Astrocyte (in vitro differentiated cells and primary cell): Measurements from ENCODE around the gene SPRED2. TPM values are rescaled to one million over a fixed set of nuclear protein-coding genes. Genes with fewer than 3 reads are reported as not detected.

ENCODE experiments used
- DNase-seq: peaks from one replicate; pipeline ENCODE4 v3.0.0-alpha.2; 2010; ENCODE audit warnings: low read depth
- FAIRE-seq: peaks from 2 replicates; lab custom pipeline; 2011; peaks lifted over from hg19 to GRCh38; lab: Jason Lieb, UNC
- H2AFZ ChIP-seq: 2 replicates; pipeline ENCODE4 v1.6.0; 2012; ENCODE audit warnings: low read depth, low read length, inconsistent platforms
- H3K27ac ChIP-seq: 2 replicates; pipeline ENCODE4 v1.5.1; 2011; ENCODE audit warnings: low read depth, low read length, inconsistent platforms
- H3K27me3 ChIP-seq: 2 replicates; pipeline ENCODE4 v1.6.0; 2011; ENCODE audit warnings: low read length, inconsistent platforms; ENCODE audit not compliant: insufficient read depth
- H3K36me3 ChIP-seq: 2 replicates; pipeline ENCODE4 v1.5.1; 2011; ENCODE audit warnings: low read length, inconsistent platforms; ENCODE audit not compliant: insufficient read depth
- H3K4me1 ChIP-seq: 2 replicates; pipeline ENCODE4 v1.5.1; 2011; ENCODE audit warnings: low read length, inconsistent platforms; ENCODE audit not compliant: insufficient read depth
- H3K4me2 ChIP-seq: 2 replicates; pipeline ENCODE4 v1.6.0; 2012; ENCODE audit warnings: low read length, inconsistent platforms
- H3K4me3 ChIP-seq: 2 replicates; pipeline ENCODE4 v1.5.1; 2011; ENCODE audit warnings: low read depth, mild to moderate bottlenecking, low read length, inconsistent platforms; ENCODE audit not compliant: insufficient read depth
- H3K79me2 ChIP-seq: 2 replicates; pipeline ENCODE4 v1.6.0; 2012; ENCODE audit warnings: mild to moderate bottlenecking, low read length, inconsistent platforms; ENCODE audit not compliant: insufficient read depth
- H3K9ac ChIP-seq: 2 replicates; pipeline ENCODE4 v1.6.0; 2012; ENCODE audit warnings: mild to moderate bottlenecking, low read length, inconsistent platforms
- H3K9me3 ChIP-seq: 2 replicates; pipeline ENCODE4 v1.5.1; 2012; ENCODE audit warnings: low read depth, mild to moderate bottlenecking, low read length, inconsistent platforms; ENCODE audit not compliant: insufficient read depth
- H4K20me1 ChIP-seq: 2 replicates; pipeline ENCODE4 v1.6.0; 2012; ENCODE audit warnings: low read length, inconsistent platforms; ENCODE audit not compliant: insufficient read depth
- H3K27ac Mint-ChIP-seq: one replicate; pipeline ENCODE4 v1.8.0; 2021; ENCODE audit warnings: mild to moderate bottlenecking, mixed read lengths; ENCODE audit not compliant: unreplicated experiment
- H3K27me3 Mint-ChIP-seq: one replicate; pipeline ENCODE4 v1.8.0; 2021; ENCODE audit warnings: low read depth, mixed read lengths; ENCODE audit not compliant: unreplicated experiment
- H3K36me3 Mint-ChIP-seq: one replicate; pipeline ENCODE4 v1.8.0; 2021; ENCODE audit warnings: low read depth, mixed read lengths; ENCODE audit not compliant: unreplicated experiment
- H3K4me1 Mint-ChIP-seq: one replicate; pipeline ENCODE4 v1.8.0; 2021; ENCODE audit warnings: low read depth, mixed read lengths; ENCODE audit not compliant: unreplicated experiment
- H3K4me3 Mint-ChIP-seq: one replicate; pipeline ENCODE4 v1.8.0; 2021; ENCODE audit warnings: mild to moderate bottlenecking, moderate library complexity, mixed read lengths; ENCODE audit not compliant: unreplicated experiment
- H3K9me3 Mint-ChIP-seq: one replicate; pipeline ENCODE4 v1.8.0; 2021; ENCODE audit warnings: mild to moderate bottlenecking, mixed read lengths; ENCODE audit not compliant: unreplicated experiment
- EZH2 ChIP-seq: IDR thresholded peaks from 2 replicates; pipeline ENCODE4 v1.6.1; 2012; ENCODE audit warnings: mild to moderate bottlenecking, low read length, inconsistent platforms; ENCODE audit not compliant: insufficient read depth
- total RNA-seq: library from RNA; stranded (reverse); gene quantifications from 2 replicates; pipeline ENCODE4 v1.2.1, GENCODE V29; 2021
- TF ChIP-seq, protein P1 (sequence below): IDR thresholded peaks from 2 replicates; pipeline ENCODE4 v1.5.1; 2011; ENCODE audit warnings: low read depth, mild to moderate bottlenecking, inconsistent platforms, low read length, moderate library complexity; ENCODE audit not compliant: insufficient read depth

The SPRED2 gene
- total RNA-seq, 1 donor from 2014 or later, result 47.3 TPM

DNA sequence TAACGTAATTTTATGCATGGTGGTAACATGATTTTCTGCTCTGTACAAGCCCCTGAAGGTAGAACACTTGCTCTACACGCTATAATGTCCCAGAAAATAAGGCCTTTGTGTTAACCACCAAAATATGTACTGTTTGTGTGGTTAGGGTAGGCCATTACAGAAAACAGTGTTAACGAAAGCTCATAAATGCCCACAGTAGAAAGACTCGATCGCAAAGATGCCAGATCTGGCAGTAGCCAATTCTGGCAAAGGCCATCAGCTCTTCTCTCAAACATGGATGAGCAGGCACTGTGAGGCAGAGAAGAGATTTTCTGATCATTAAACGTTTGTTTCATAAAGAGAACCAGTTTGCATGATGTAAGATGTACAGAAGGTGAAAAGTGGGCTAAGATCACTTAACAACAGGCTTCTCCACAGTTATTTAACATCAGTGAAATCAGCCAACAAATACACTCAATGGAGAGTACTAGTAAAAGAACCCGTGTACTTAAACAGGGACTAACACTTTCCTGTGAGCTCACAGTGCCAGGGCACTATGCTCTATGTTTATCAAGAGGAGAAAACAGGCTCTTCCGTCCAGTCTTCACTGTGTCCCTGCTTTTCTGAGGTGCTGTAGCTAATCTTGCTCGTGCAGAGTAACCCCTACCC is 80.3 kb downstream of the SPRED2 start:
- no peaks in the 10 kb centered on the region for H3K27me3 ChIP-seq
- DNase-seq (no peak), FAIRE-seq (no peak)
- no peak overlapping the region for H2AFZ ChIP-seq
- H3K4me1 ChIP-seq, result peaks cover 34% of the 10 kb centered on the region
- no peak overlapping the region for H3K4me2 ChIP-seq
- H3K79me2 ChIP-seq, result peaks cover 96% of the 10 kb centered on the region
- H3K9me3 ChIP-seq, result no peaks in the 10 kb centered on the region
- peak overlapping the region; percentile 11 for H3K27ac Mint-ChIP-seq
- no peaks in the 10 kb centered on the region for H3K36me3 ChIP-seq
- TF ChIP-seq EZH2, result no peak
- TF ChIP-seq, protein P1, sequence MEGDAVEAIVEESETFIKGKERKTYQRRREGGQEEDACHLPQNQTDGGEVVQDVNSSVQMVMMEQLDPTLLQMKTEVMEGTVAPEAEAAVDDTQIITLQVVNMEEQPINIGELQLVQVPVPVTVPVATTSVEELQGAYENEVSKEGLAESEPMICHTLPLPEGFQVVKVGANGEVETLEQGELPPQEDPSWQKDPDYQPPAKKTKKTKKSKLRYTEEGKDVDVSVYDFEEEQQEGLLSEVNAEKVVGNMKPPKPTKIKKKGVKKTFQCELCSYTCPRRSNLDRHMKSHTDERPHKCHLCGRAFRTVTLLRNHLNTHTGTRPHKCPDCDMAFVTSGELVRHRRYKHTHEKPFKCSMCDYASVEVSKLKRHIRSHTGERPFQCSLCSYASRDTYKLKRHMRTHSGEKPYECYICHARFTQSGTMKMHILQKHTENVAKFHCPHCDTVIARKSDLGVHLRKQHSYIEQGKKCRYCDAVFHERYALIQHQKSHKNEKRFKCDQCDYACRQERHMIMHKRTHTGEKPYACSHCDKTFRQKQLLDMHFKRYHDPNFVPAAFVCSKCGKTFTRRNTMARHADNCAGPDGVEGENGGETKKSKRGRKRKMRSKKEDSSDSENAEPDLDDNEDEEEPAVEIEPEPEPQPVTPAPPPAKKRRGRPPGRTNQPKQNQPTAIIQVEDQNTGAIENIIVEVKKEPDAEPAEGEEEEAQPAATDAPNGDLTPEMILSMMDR, result no peak
- H3K4me3 Mint-ChIP-seq, result no peak overlapping the region
- peaks cover 71% of the 10 kb centered on the region for H3K4me1 Mint-ChIP-seq
- H3K27ac ChIP-seq, result no peak overlapping the region
- H3K36me3 Mint-ChIP-seq, result peaks cover 8% of the 10 kb centered on the region
- no peak overlapping the region for H3K4me3 ChIP-seq
- no peak overlapping the region for H3K9ac ChIP-seq
- H3K27me3 Mint-ChIP-seq, result no peaks in the 10 kb centered on the region
- H3K9me3 Mint-ChIP-seq, result no peaks in the 10 kb centered on the region
- H4K20me1 ChIP-seq, result peaks cover 67% of the 10 kb centered on the region

DNA sequence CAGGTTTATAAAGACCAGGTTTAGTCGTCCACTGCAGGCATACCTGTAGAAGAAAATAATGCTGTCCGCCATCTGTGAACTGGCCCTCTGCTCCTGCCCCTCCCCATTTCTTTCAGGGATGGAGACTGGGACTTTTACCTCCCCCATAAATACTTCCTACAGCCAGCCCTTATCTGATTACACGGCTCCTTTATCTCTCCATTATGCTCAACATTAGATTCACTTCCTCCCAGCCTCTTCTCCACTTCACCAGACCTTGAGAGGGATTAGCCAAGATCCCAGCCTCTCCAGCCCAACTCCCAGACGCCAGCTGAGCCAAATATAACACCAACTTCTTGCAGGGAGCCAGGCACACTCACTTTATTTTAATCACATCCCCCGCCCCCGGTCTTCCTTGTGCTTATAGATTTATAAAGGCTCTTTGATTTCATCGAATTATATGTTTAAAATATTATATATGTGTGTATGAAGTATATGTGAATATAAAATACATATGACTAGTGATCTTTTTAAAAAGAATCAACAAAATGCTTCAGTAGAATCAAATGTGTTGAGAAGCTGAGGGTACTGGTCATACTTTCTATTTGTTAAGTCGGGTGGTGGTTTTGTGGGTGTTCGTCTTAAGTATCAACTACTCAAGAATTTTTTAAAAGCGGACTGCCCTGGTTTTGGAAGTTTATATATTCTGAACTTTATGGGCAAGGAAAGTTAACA is 81.0 kb downstream of the SPRED2 start:
- no peak overlapping the region for H3K27ac Mint-ChIP-seq
- H3K27me3 ChIP-seq, result no peaks in the 10 kb centered on the region

More for the DNA sequence above, 81.0 kb downstream of the SPRED2 start:
- Histone ChIP-seq H2AFZ (no peak overlapping the region), H3K36me3 (no peaks in the 10 kb centered on the region), H3K4me1 (peaks cover 32% of the 10 kb centered on the region), H4K20me1 (peaks cover 70% of the 10 kb centered on the region), H3K9ac (no peak overlapping the region), H3K9me3 (no peaks in the 10 kb centered on the region), H3K4me3 (no peak overlapping the region), H3K4me2 (peak overlapping the region; percentile 58), H3K27ac (peak overlapping the region; percentile 32), H3K79me2 (peaks cover 96% of the 10 kb centered on the region)
- peaks cover 67% of the 10 kb centered on the region for H3K4me1 Mint-ChIP-seq
- peak; percentile 80 for DNase-seq
- no peak for FAIRE-seq
- H3K4me3 Mint-ChIP-seq, result peak overlapping the region; percentile 20
- TF ChIP-seq, protein P1, result no peak
- no peak for TF ChIP-seq EZH2
- H3K27me3 Mint-ChIP-seq, result no peaks in the 10 kb centered on the region
- peaks cover 8% of the 10 kb centered on the region for H3K36me3 Mint-ChIP-seq
- no peaks in the 10 kb centered on the region for H3K9me3 Mint-ChIP-seq
